Parathyroid adenoma (tissue), 2 donors: ENCODE results near the gene WDR27.

Experiments used
- H2AFZ ChIP-seq: fragments of 300-600 bp; sonication (generic); one replicate; pipeline ENCODE4 v1.7.0; 2017; ENCODE audit warnings: antibody characterized with exemption, mild to moderate bottlenecking
- H3K27ac ChIP-seq: fragments of 300-600 bp; sonication (generic); one replicate; pipeline ENCODE4 v1.7.0; 2017
- H3K27me3 ChIP-seq: fragments of 300-600 bp; sonication (generic); one replicate; pipeline ENCODE4 v1.7.0; 2017; ENCODE audit warnings: low read length; ENCODE audit not compliant: control insufficient read depth, insufficient read depth
- H3K36me3 ChIP-seq: fragments of 300-600 bp; sonication (generic); one replicate; pipeline ENCODE4 v1.7.0; 2017; ENCODE audit warnings: low read length; ENCODE audit not compliant: control insufficient read depth, insufficient read depth
- H3K4me1 ChIP-seq: fragments of 300-600 bp; sonication (generic); one replicate; pipeline ENCODE4 v1.7.0; 2017; ENCODE audit warnings: control low read depth
- H3K4me2 ChIP-seq: fragments of 300-600 bp; sonication (generic); one replicate; pipeline ENCODE4 v1.7.0; 2017; ENCODE audit warnings: low read length
- H3K4me3 ChIP-seq: fragments of 300-600 bp; sonication (generic); one replicate; pipeline ENCODE4 v1.7.0; 2017; ENCODE audit warnings: low read depth, low read length
- H3K79me2 ChIP-seq: fragments of 300-600 bp; sonication (generic); one replicate; pipeline ENCODE4 v1.7.0; 2017; ENCODE audit warnings: control low read depth
- H3K9ac ChIP-seq: fragments of 300-600 bp; sonication (generic); one replicate; pipeline ENCODE4 v1.7.0; 2017; ENCODE audit warnings: mild to moderate bottlenecking
- H3K9me3 ChIP-seq: fragments of 300-600 bp; sonication (generic); one replicate; pipeline ENCODE4 v1.7.0; 2017; ENCODE audit warnings: low read length; ENCODE audit not compliant: control insufficient read depth
- CTCF ChIP-seq: fragments of 300-600 bp; sonication (generic); IDR thresholded peaks from one replicate; pipeline ENCODE4 v1.7.0; 2017; ENCODE audit warnings: antibody characterized with exemption, mild to moderate bottlenecking
- donor health status: primary hyperparathyroidism.

The WDR27 gene

GRCh38 chr6:169555971-169556617, 145.7 kb downstream of the WDR27 start:
- H3K4me1 ChIP-seq, result no peaks in the 10 kb centered on the region

GRCh38 chr6:169545982-169546381, 155.8 kb downstream of the WDR27 start:
- no peak overlapping the region for H3K27ac ChIP-seq
- H3K36me3 ChIP-seq, result no peaks in the 10 kb centered on the region
- H2AFZ ChIP-seq, result no peak overlapping the region

More at GRCh38 chr6:169555971-169556617, 145.7 kb downstream of the WDR27 start:
- no peak overlapping the region for H3K27ac ChIP-seq
- H3K4me3 ChIP-seq, result no peak overlapping the region
- H3K9ac ChIP-seq, result no peak overlapping the region
- H2AFZ ChIP-seq, result no peak overlapping the region
- no peaks in the 10 kb centered on the region for H3K79me2 ChIP-seq
- no peak overlapping the region for H3K4me2 ChIP-seq
- H3K9me3 ChIP-seq, result no peaks in the 10 kb centered on the region
- no peak for TF ChIP-seq CTCF
- H3K36me3 ChIP-seq, result no peaks in the 10 kb centered on the region
- H3K27me3 ChIP-seq, result no peaks in the 10 kb centered on the region

GRCh38 chr6:169543704-169544103, 158.1 kb downstream of the WDR27 start:
- no peak overlapping the region for H3K27ac ChIP-seq
- no peak overlapping the region for H3K4me2 ChIP-seq
- H3K9ac ChIP-seq, result no peak overlapping the region
- no peak for TF ChIP-seq CTCF
- H3K4me3 ChIP-seq, result no peak overlapping the region
- H3K4me1 ChIP-seq, result no peaks in the 10 kb centered on the region
- no peaks in the 10 kb centered on the region for H3K36me3 ChIP-seq
- H3K9me3 ChIP-seq, result no peaks in the 10 kb centered on the region
- no peaks in the 10 kb centered on the region for H3K27me3 ChIP-seq
- no peak overlapping the region for H2AFZ ChIP-seq
- H3K79me2 ChIP-seq, result no peaks in the 10 kb centered on the region

More at GRCh38 chr6:169545982-169546381, 155.8 kb downstream of the WDR27 start:
- Histone ChIP-seq H3K79me2 (no peaks in the 10 kb centered on the region), H3K4me1 (no peaks in the 10 kb centered on the region), H3K4me3 (no peak overlapping the region), H3K4me2 (no peak overlapping the region), H3K9ac (no peak overlapping the region), H3K9me3 (no peaks in the 10 kb centered on the region), H3K27me3 (no peaks in the 10 kb centered on the region)
- TF ChIP-seq CTCF, result no peak

- Histone ChIP-seq H3K27me3 (no peaks in the 10 kb centered on the region), H3K36me3 (no peaks in the 10 kb centered on the region), H3K9me3 (no peaks in the 10 kb centered on the region), H3K4me1 (no peaks in the 10 kb centered on the region), H3K4me3 (no peak overlapping the region), H2AFZ (no peak overlapping the region), H3K79me2 (no peaks in the 10 kb centered on the region), H3K27ac (no peak overlapping the region), H3K4me2 (no peak overlapping the region), H3K9ac (no peak overlapping the region)
- TF ChIP-seq CTCF, result no peak
Observed at GRCh38 chr6:169542491-169542890, 159.3 kb downstream of the WDR27 start.
